Stimulated activated CD8-positive, alpha-beta memory T cell treated with anti-CD3 and anti-CD28 coated beads, Interleukin-12 subunit alpha, Interleukin-12 subunit beta, amount 100 ng/mL, for 24 hours (primary cell): ENCODE results near the gene TRIM62.
A peak's percentile ranks its signal among the peaks of the same experiment; 100 is the strongest.
"Not testable (repeated sequence)": the region's sequence is repeated elsewhere in the genome, so short reads cannot be mapped to it uniquely, and the experiment has no call there.

ENCODE experiments used
- DNase-seq: peaks from one replicate; pipeline ENCODE4 v3.0.0-alpha.2; 2020; ENCODE audit errors: extremely low read depth

Gene TRIM62

GRCh38 chr1:33133478-33134105, 48.3 kb downstream of the TRIM62 start:
- DNase-seq = no peak

DNA sequence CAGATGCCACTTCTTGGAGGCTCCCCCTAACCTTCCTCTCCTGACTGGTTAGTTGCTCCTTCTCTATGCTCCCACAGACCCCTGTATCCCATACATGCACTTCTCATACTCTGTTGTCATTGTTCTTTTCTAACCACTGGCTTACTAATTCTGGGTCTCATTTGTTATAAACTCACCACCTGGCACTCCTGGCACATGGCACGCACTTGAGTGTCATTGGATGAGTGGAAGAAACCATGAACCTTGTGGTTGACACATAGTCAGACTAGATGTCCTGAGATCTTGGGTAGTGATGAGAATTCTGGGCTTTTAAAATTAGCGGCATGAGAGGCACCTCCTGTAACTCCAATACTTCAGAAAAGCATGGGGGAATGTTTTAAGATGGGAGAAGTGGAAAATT, 49.3 kb downstream of the TRIM62 start:
- DNase-seq = no peak

DNA sequence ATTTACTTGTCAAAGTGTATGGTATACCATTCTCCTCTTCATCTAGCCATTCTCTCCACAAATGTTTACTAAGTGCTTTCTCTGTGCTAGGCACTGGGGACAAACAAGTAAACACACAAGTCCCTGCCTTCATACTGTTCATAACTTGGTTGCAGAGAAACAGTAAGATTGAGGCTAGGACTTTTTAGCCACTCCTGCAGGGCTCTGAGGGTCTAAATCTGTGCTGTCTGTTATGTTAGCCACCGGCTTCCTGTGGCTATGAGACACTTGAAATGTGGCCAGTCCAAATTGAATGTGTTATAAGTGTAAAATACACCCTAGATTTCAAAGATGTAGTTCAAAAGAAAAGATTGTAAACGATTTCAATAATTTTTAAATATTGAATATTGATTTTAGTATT, 50.7 kb downstream of the TRIM62 start:
- no peak for DNase-seq

DNA sequence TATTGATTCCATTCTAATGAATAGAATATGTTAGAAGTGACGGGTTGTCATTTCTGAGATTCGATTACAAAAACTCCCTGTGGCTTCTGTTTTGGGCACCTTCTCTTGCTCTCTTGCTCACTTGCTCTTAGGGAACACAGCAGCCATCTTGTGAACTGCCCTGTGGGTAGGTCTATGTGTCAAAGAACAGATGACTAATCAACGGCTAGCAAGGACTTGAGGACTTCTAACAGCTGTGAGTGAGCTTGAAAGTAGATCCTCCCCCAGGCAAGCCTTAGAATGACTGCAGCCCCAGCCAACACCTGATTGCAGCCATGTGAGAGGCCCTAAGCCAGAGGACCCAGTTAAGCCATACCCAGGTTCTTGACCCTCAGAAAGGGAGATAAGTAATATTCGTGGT, 51.5 kb downstream of the TRIM62 start:
- DNase-seq = no peak

DNA sequence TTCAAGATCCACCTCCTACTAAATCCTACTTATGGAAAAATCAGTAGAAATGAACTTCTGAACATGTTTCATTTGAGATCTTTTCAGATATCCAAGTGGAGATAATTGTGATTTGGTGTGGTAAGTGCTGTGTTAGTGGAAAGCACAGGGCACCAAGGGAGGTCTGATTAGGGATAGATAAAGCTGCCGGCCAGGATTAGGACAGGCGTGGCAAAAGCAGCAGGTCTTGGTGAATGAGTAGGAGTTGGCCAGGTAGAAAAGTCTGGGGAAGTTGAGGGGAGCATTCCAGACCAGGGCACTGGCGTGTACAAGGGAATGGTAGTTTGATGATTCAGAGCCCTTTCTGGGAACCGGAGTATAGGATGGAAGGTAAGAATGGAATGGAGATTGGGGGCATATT, 53.1 kb downstream of the TRIM62 start:
- no peak for DNase-seq

- DNase-seq = peak; percentile 94
Observed at GRCh38 chr1:33127001-33127823, 54.6 kb downstream of the TRIM62 start.

DNA sequence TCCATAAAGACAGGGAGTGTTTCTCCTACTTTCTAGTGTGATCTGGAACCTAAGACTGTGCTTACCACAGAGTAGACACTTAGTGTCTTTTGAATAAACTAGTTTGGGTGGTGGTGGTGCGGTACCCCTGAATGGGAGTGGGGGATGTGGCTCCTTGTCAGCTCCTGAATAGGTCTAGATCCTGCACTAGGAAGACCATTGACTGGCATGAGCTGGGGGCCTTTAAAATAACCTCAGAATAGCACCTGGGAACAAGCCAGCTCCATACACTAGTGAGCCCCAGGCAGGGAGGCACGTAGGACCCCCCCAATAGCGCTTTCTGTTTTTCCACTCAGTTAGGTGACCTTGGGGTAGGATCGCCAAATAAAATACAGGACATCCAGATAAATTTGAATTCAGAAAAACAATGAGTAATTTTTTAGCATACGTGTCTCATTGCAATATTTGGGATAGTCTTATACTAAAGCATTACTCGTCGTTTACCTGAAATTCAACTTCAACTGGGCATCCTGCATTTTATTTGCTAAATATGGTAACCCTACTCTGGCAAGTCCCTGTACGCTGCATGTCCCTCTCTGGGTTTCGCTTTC, 55.3 kb downstream of the TRIM62 start:
- no peak for DNase-seq

- not testable (repeated sequence) for DNase-seq
Observed at GRCh38 chr1:33124647-33125046, 57.2 kb downstream of the TRIM62 start.

- DNase-seq = no peak
Observed at GRCh38 chr1:33123266-33123665, 58.6 kb downstream of the TRIM62 start.

DNA sequence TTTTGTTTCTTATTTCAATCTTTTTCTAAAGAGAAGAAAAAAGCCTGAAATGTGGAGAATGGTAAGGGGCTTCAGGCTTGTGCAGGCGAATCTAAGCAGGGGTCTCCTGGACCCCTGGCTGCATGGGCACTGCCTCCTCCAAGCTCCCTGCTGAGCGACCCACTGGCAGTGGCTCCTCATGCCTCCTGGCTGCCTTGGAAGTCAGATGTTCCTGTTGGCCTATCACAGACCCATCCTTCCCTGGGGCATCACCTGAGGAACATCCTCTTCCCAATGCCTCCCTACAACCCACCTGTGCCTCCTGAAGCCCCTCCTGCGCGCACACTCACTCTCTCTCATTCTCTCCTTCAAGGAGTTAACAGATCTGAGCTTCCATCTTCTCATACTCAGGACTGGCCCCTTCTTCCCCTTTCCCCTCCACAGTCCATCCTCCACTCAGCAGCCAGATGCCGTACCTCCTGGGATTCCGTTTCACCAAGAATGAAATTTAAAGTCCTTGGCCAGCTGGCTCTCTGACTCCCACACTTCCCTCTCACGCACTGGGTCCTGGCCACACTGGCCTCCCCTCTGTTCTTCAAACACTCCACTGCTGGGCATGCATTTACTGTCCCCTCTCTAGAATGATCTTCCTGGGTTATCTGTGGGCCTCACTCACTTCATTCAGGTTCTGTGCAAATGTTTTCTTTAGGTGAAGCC, 59.2 kb downstream of the TRIM62 start:
- no peak for DNase-seq

GRCh38 chr1:33121728-33122127, 60.1 kb downstream of the TRIM62 start:
- no peak for DNase-seq

GRCh38 chr1:33120436-33121231, 61.2 kb downstream of the TRIM62 start:
- DNase-seq = no peak

DNA sequence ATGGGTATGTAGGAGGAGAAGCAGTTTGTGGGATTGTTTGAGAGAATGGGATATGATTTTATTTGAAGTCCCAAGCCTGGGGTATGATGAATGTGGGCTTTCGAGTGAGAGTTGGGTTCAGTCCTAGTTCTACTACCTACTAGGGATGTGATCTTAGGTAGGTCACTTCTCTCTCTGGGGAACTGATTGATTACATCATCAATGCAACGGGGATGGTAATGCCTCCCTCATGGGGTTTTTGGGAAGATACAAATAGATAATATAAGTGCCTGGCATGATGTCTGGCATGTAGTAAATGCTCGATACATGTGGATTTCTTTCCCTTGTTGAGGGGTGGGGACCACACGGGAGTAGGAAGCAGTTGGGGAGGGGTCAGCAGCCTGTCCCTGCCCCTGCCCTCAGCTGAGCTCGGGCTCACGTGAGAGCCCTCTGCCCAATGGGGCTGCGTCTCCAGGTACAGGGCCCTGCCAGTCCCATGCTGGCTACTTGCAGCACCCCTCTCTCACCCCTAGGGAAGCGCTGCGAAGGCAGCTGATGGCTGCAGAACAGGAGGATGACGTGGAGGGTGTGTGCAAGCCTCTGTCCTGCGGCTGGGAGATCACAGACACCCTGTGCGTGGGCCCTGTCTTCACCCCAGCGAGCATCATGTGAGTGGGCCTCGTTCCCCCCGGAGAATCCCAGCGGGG, 62.2 kb downstream of the TRIM62 start:
- no peak for DNase-seq

DNA sequence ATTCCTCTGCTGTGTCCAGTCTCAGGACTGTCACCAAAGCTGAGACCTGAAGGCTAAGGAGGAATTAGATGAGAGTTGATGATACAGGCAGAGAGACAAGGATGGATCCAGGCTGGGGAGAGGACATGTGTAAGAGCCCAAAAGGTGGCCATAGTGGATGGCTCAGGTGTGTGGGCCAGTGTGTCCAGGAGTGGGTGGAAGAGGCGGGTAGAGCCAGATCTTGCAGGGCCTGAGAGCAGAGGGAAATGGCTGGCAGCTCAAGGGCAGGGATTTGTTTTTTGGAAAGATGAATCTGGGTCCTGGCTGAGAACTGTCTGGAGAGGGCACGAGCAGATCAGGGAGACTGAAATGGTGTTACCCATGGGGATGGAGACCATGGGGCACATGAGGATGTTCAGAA, 62.8 kb downstream of the TRIM62 start:
- DNase-seq = no peak

GRCh38 chr1:33118274-33118673, 63.6 kb downstream of the TRIM62 start:
- no peak for DNase-seq

GRCh38 chr1:33117440-33118085, 64.3 kb downstream of the TRIM62 start:
- no peak for DNase-seq

GRCh38 chr1:33111965-33112364, 69.9 kb downstream of the TRIM62 start:
- DNase-seq = no peak

- DNase-seq = no peak
Observed at GRCh38 chr1:33110477-33110876, 71.4 kb downstream of the TRIM62 start.

- DNase-seq = not testable (repeated sequence)
Observed at GRCh38 chr1:33100119-33100415, 81.8 kb downstream of the TRIM62 start.

- DNase-seq = peak; percentile 27
Observed at GRCh38 chr1:33099290-33100118, 82.3 kb downstream of the TRIM62 start.
